Ishikawa (cell line): ENCODE measurements around the gene KIAA1191.

Experiments
- CEBPB ChIP-seq: IDR thresholded peaks from 2 replicates; pipeline ENCODE4 v1.6.1; 2012
- YY1 ChIP-seq: IDR thresholded peaks from 2 replicates; pipeline ENCODE4 v1.6.1; 2012; ENCODE audit warnings: low read depth

DNA sequence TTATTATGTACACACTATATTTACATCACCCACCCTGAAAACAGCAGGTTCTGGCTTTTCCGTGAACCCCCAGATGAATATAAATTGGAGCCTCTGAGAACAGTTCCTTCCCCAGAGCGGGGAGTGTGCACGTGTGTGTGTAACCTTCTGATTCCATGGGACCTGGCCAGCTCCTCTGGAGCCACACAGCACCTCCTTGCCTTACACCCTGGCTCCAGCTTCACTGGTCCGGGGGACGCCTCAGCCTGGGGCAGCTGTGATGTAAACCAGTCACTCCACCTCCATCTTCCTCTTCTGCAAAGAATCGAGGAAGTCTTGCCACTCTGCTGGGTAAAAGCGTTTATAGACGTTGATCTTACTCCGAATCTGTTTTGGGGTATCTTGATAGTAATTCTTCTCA, 22.4 kb upstream of the KIAA1191 start:
- no peak for TF ChIP-seq CEBPB
- no peak for TF ChIP-seq YY1
